HepG2 (cell line): Measurements from ENCODE around the gene ERVH48-1. TPM values are rescaled to one million over a fixed set of nuclear protein-coding genes. Genes with fewer than 3 reads are reported as not detected.

Source experiments
- ATF7-NPFF ChIP-seq: sonication (generic); formaldehyde crosslinking; IDR thresholded peaks from 2 replicates; pipeline ENCODE4 v1.8.1; 2023; ENCODE audit warnings: mild to moderate bottlenecking, low read depth, missing genetic modification reagents, moderate library complexity
- DRAP1 ChIP-seq: IDR thresholded peaks from 2 replicates; pipeline ENCODE4 v1.6.1; 2016; ENCODE audit warnings: missing genetic modification reagents, missing compliant biosample characterization
- HIC2 ChIP-seq: sonication (generic); formaldehyde crosslinking; IDR thresholded peaks from 2 replicates; pipeline ENCODE4 v1.9.0; 2022; ENCODE audit warnings: low read depth, missing genetic modification reagents
- HNF4A ChIP-seq: sonication (generic); formaldehyde crosslinking; IDR thresholded peaks from 2 replicates; pipeline ENCODE4 v1.4.0; 2020; ENCODE audit warnings: missing genetic modification reagents
- NR2C2 ChIP-seq: sonication (generic); formaldehyde crosslinking; IDR thresholded peaks from 2 replicates; pipeline ENCODE4 v1.4.0; 2020; ENCODE audit warnings: missing genetic modification reagents, mild to moderate bottlenecking, moderate library complexity, borderline replicate concordance
- NR2F6 ChIP-seq, 2 experiments: IDR thresholded peaks; 2 replicates each; pipeline ENCODE4 v1.6.1; 2016; ENCODE audit warnings: antibody characterized with exemption in 1 of 2, mild to moderate bottlenecking in 1 of 2
- RBFOX2 ChIP-seq: fragments of 200-400 bp; formaldehyde crosslinking; IDR thresholded peaks from 2 replicates; pipeline ENCODE4 v1.6.1; 2017; ENCODE audit warnings: low read depth, mild to moderate bottlenecking, low read length
- SP2 ChIP-seq: sonication (generic); formaldehyde crosslinking; IDR thresholded peaks from 2 replicates; pipeline ENCODE4 v1.5.1; 2020; ENCODE audit warnings: mild to moderate bottlenecking, missing genetic modification reagents
- STAT5B ChIP-seq: sonication (generic); formaldehyde crosslinking; IDR thresholded peaks from 2 replicates; pipeline ENCODE4 v1.4.0; 2020; ENCODE audit warnings: missing genetic modification reagents
- TFE3 ChIP-seq: IDR thresholded peaks from 2 replicates; pipeline ENCODE4 v1.6.1; 2016
- U2AF1 ChIP-seq: fragments of 200-400 bp; formaldehyde crosslinking; optimal IDR thresholded peaks from 2 replicates; pipeline ENCODE3; 2017; ENCODE audit warnings: mild to moderate bottlenecking, low read depth, low read length
- ZKSCAN8 ChIP-seq: IDR thresholded peaks from 2 replicates; pipeline ENCODE4 v1.6.1; 2016; ENCODE audit warnings: borderline replicate concordance, missing genetic modification reagents, missing compliant biosample characterization
- ZMYM4 ChIP-seq: sonication (generic); formaldehyde crosslinking; IDR thresholded peaks from 2 replicates; pipeline ENCODE4 v1.8.1; 2023; ENCODE audit warnings: mild to moderate bottlenecking, missing genetic modification reagents
- ZNF138 ChIP-seq: sonication (generic); formaldehyde crosslinking; IDR thresholded peaks from 2 replicates; pipeline ENCODE4 v1.5.0; 2020; ENCODE audit warnings: mild to moderate bottlenecking, low read depth, missing genetic modification reagents
- ZNF558 ChIP-seq: sonication (generic); formaldehyde crosslinking; IDR thresholded peaks from 2 replicates; pipeline ENCODE4 v1.9.0; 2022; ENCODE audit warnings: mild to moderate bottlenecking, missing genetic modification reagents, borderline replicate concordance
- ZNF607 ChIP-seq: sonication (generic); formaldehyde crosslinking; IDR thresholded peaks from 2 replicates; pipeline ENCODE4 v1.5.1; 2020; ENCODE audit warnings: missing genetic modification reagents, mild to moderate bottlenecking, borderline replicate concordance
- ZNF772 ChIP-seq: sonication (generic); formaldehyde crosslinking; IDR thresholded peaks from 2 replicates; pipeline ENCODE4 v1.5.0; 2020; ENCODE audit warnings: mild to moderate bottlenecking, missing genetic modification reagents
- polyA plus RNA-seq, 8 experiments: library from polyadenylated mRNA; depleted of rRNA in 3 of 8; stranded (reverse) in 7 of 8; unstranded in 1 of 8; fragments of >200 nt; fragmentation: Illumina TruSeq in 4 of 8; extraction: Trizol in 4 of 8; gene quantifications; 2 replicates each; pipeline versions ENCODE4 v1.2.1 to v1.2.3, GENCODE V29; 2011 to 2016; ENCODE audit warnings: low read depth in 4 of 8, missing spikeins in 1 of 8, mixed read lengths in 1 of 8; ENCODE audit not compliant: insufficient read depth in 1 of 8
- total RNA-seq, 5 experiments: library from RNA; depleted of rRNA; stranded (reverse); fragments of >200 nt; fragmentation: Illumina TruSeq; extraction: Trizol; gene quantifications; 2 replicates each; pipeline ENCODE4 v1.2.3, GENCODE V29; 2016; ENCODE audit warnings: low read depth in 1 of 5
- TF ChIP-seq, protein P1 (sequence below): IDR thresholded peaks from 2 replicates; pipeline ENCODE4 v1.6.1; 2016; ENCODE audit warnings: mild to moderate bottlenecking
- TF ChIP-seq, protein P2 (sequence below): IDR thresholded peaks from 2 replicates; pipeline ENCODE4 v1.6.1; 2016; ENCODE audit warnings: control low read depth
- TF ChIP-seq, protein P3 (sequence below): sonication (generic); formaldehyde crosslinking; IDR thresholded peaks from 2 replicates; pipeline ENCODE4 v1.4.0; 2020; ENCODE audit warnings: mild to moderate bottlenecking, missing genetic modification reagents, borderline replicate concordance

Gene ERVH48-1
- total and polyA plus RNA-seq, 2 of the 13 experiments (the other 11 are each of a cell fraction or from before 2014, with no cell fraction given): 1.8 TPM; not detected in 1

GRCh38 chr21:42973991-42974831, 48.8 kb upstream of the ERVH48-1 start, which contains the start of gene PKNOX1 (continued):
- TF ChIP-seq, protein P1, sequence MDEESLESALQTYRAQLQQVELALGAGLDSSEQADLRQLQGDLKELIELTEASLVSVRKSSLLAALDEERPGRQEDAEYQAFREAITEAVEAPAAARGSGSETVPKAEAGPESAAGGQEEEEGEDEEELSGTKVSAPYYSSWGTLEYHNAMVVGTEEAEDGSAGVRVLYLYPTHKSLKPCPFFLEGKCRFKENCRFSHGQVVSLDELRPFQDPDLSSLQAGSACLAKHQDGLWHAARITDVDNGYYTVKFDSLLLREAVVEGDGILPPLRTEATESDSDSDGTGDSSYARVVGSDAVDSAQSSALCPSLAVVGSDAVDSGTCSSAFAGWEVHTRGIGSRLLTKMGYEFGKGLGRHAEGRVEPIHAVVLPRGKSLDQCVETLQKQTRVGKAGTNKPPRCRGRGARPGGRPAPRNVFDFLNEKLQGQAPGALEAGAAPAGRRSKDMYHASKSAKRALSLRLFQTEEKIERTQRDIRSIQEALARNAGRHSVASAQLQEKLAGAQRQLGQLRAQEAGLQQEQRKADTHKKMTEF: peak; percentile 72; the same call in 1 of the 2 replicates
- TF ChIP-seq U2AF1 (peak; percentile 54), ZNF558 (no peak), DRAP1 (CRISPR knock-in tag) (0 out of 2 replicates have a peak, but pooled peaks have one; percentile 57), NR2C2 (peak; percentile 18; the same call in 1 of the 2 replicates), ZNF138 (CRISPR knock-in tag) (no peak), RBFOX2 (peak; percentile 71), HNF4A (CRISPR knock-in tag) (no peak), ATF7-NPFF (CRISPR knock-in tag) (peak; percentile 35; the same call in 1 of the 2 replicates), STAT5B (0 out of 2 replicates have a peak, but pooled peaks have one; percentile 20), ZNF607 (peak; percentile 91), SP2 (CRISPR knock-in tag) (peak; percentile 93), ZNF772 (CRISPR knock-in tag) (peak; percentile 77; the same call in 1 of the 2 replicates), HIC2 (CRISPR knock-in tag) (no peak), TFE3 (CRISPR knock-in tag) (peak; percentile 81), NR2F6 (IDR thresholded peaks at IDR 0.05) (no peak), NR2F6 (CRISPR knock-in tag; IDR thresholded peaks at IDR 0.05) (no peak), ZMYM4 (CRISPR knock-in tag) (0 out of 2 replicates have a peak, but pooled peaks have one; percentile 1), ZKSCAN8 (no peak)
- TF ChIP-seq, protein P2, sequence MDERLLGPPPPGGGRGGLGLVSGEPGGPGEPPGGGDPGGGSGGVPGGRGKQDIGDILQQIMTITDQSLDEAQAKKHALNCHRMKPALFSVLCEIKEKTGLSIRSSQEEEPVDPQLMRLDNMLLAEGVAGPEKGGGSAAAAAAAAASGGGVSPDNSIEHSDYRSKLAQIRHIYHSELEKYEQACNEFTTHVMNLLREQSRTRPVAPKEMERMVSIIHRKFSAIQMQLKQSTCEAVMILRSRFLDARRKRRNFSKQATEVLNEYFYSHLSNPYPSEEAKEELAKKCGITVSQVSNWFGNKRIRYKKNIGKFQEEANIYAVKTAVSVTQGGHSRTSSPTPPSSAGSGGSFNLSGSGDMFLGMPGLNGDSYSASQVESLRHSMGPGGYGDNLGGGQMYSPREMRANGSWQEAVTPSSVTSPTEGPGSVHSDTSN (CRISPR knock-in tag): peak; percentile 95
- TF ChIP-seq, protein P3, sequence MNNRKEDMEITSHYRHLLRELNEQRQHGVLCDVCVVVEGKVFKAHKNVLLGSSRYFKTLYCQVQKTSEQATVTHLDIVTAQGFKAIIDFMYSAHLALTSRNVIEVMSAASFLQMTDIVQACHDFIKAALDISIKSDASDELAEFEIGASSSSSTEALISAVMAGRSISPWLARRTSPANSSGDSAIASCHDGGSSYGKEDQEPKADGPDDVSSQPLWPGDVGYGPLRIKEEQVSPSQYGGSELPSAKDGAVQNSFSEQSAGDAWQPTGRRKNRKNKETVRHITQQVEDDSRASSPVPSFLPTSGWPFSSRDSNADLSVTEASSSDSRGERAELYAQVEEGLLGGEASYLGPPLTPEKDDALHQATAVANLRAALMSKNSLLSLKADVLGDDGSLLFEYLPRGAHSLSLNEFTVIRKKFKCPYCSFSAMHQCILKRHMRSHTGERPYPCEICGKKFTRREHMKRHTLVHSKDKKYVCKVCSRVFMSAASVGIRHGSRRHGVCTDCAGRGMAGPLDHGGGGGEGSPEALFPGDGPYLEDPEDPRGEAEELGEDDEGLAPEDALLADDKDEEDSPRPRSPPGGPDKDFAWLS (CRISPR knock-in tag): no peak
